H9 (cell line): Measurements from ENCODE around the gene BTBD6. TPM values are rescaled to one million over a fixed set of nuclear protein-coding genes. Genes with fewer than 3 reads are reported as not detected.

ENCODE experiments used
- DNase-seq: peaks from one replicate; pipeline ENCODE4 v3.0.0-alpha.2; 2017
- H2AFZ ChIP-seq: one replicate; pipeline ENCODE4 v1.6.1; 2013; ENCODE audit warnings: mild to moderate bottlenecking, low read length, control low read depth, moderate library complexity
- H2AK5ac ChIP-seq: 2 replicates; pipeline ENCODE4 v1.6.1; 2013; ENCODE audit warnings: low read length, control low read depth, mixed read lengths; ENCODE audit not compliant: insufficient read length
- H2BK120ac ChIP-seq: one replicate; pipeline ENCODE4 v1.6.1; 2013; ENCODE audit warnings: low read depth, mild to moderate bottlenecking, low read length, control low read depth, inconsistent platforms; ENCODE audit not compliant: poor library complexity, severe bottlenecking
- H2BK12ac ChIP-seq: 2 replicates; pipeline ENCODE4 v1.6.1; 2013; ENCODE audit warnings: low read length, control low read depth, mixed read lengths, low read depth; ENCODE audit not compliant: insufficient read length
- H2BK15ac ChIP-seq: 2 replicates; pipeline ENCODE4 v1.6.1; 2013; ENCODE audit warnings: low read depth, low read length, control low read depth
- H2BK20ac ChIP-seq: one replicate; pipeline ENCODE4 v1.6.1; 2013; ENCODE audit warnings: low read depth, mild to moderate bottlenecking, low read length, control low read depth, inconsistent platforms; ENCODE audit not compliant: poor library complexity, severe bottlenecking
- H2BK5ac ChIP-seq: 2 replicates; pipeline ENCODE4 v1.6.1; 2013; ENCODE audit warnings: low read length, control low read depth, mixed read lengths; ENCODE audit not compliant: insufficient read length
- H3K14ac ChIP-seq: 2 replicates; pipeline ENCODE4 v1.6.1; 2013; ENCODE audit warnings: low read length, control low read depth; ENCODE audit not compliant: insufficient read depth
- H3K18ac ChIP-seq: 2 replicates; pipeline ENCODE4 v1.6.1; 2013; ENCODE audit warnings: low read depth, mild to moderate bottlenecking, mixed read lengths, low read length, control low read depth; ENCODE audit not compliant: insufficient read length
- H3K23ac ChIP-seq: 2 replicates; pipeline ENCODE4 v1.6.1; 2013; ENCODE audit warnings: low read length, control low read depth, mixed read lengths, low read depth; ENCODE audit not compliant: insufficient read length
- H3K23me2 ChIP-seq: 2 replicates; pipeline ENCODE4 v1.6.1; 2013; ENCODE audit warnings: low read depth, mild to moderate bottlenecking, mixed read lengths, low read length, control low read depth; ENCODE audit not compliant: insufficient read length, poor library complexity, severe bottlenecking
- H3K27ac ChIP-seq: 2 replicates; pipeline ENCODE4 v1.5.1; 2013; ENCODE audit warnings: low read length, control low read depth, mixed read lengths, low read depth; ENCODE audit not compliant: insufficient read length
- H3K27me3 ChIP-seq: 2 replicates; pipeline ENCODE4 v1.6.1; 2013; ENCODE audit warnings: low read length, control low read depth, inconsistent platforms; ENCODE audit not compliant: insufficient read depth
- H3K4ac ChIP-seq: 2 replicates; pipeline ENCODE4 v1.6.1; 2013; ENCODE audit warnings: low read depth, mild to moderate bottlenecking, control low read depth, inconsistent platforms, low read length, moderate library complexity
- H3K4me1 ChIP-seq: 2 replicates; pipeline ENCODE4 v1.6.1; 2013; ENCODE audit warnings: low read length, control low read depth, inconsistent platforms; ENCODE audit not compliant: insufficient read depth
- H3K4me2 ChIP-seq: 2 replicates; pipeline ENCODE4 v1.6.1; 2013; ENCODE audit warnings: low read length, control low read depth, mixed read lengths; ENCODE audit not compliant: insufficient read length, insufficient read depth
- H3K56ac ChIP-seq: 2 replicates; pipeline ENCODE4 v1.6.1; 2013; ENCODE audit warnings: low read depth, mild to moderate bottlenecking, mixed read lengths, low read length, control low read depth; ENCODE audit not compliant: insufficient read length
- H3K79me1 ChIP-seq: 2 replicates; pipeline ENCODE4 v1.6.1; 2013; ENCODE audit warnings: low read depth, mild to moderate bottlenecking, moderate library complexity, low read length, control low read depth, inconsistent platforms; ENCODE audit not compliant: insufficient read depth, poor library complexity, severe bottlenecking
- H3K79me2 ChIP-seq: 2 replicates; pipeline ENCODE4 v1.6.1; 2013; ENCODE audit warnings: low read length, control low read depth, inconsistent platforms; ENCODE audit not compliant: insufficient read depth
- H3K9ac ChIP-seq: 2 replicates; pipeline ENCODE4 v1.6.1; 2013; ENCODE audit warnings: low read length, control low read depth, mixed read lengths; ENCODE audit not compliant: insufficient read length; ENCODE audit errors: extremely low read depth
- H3K9me3 ChIP-seq: one replicate; pipeline ENCODE4 v1.6.1; 2013; ENCODE audit warnings: low read depth, low read length, inconsistent platforms; ENCODE audit not compliant: control insufficient read depth
- H3T11ph ChIP-seq: one replicate; pipeline ENCODE4 v1.6.1; 2013; ENCODE audit warnings: mild to moderate bottlenecking, low read length, control low read depth, inconsistent platforms
- H4K20me1 ChIP-seq: one replicate; pipeline ENCODE4 v1.6.1; 2013; ENCODE audit not compliant: control insufficient read depth, insufficient read length, insufficient read depth
- H4K5ac ChIP-seq: 2 replicates; pipeline ENCODE4 v1.6.1; 2013; ENCODE audit warnings: low read depth, mild to moderate bottlenecking, mixed read lengths, low read length, control low read depth; ENCODE audit not compliant: insufficient read length
- H4K8ac ChIP-seq: replicated peaks from 2 replicates; pipeline ENCODE4 v1.6.1; 2013; ENCODE audit warnings: low read length, control low read depth, mixed read lengths, low read depth; ENCODE audit not compliant: insufficient read length
- H4K91ac ChIP-seq: 2 replicates; pipeline ENCODE4 v1.6.1; 2013; ENCODE audit warnings: low read depth, mild to moderate bottlenecking, moderate library complexity, mixed read lengths, low read length, control low read depth; ENCODE audit not compliant: insufficient read length
- H3K27ac Mint-ChIP-seq, 3 experiments: 2 replicates in 2 of 3; 3 replicates in 1 of 3; pipeline ENCODE4 v1.8.0; 2020 to 2021; ENCODE audit warnings: mixed read lengths in 3 of 3, mild to moderate bottlenecking in 1 of 3, moderate library complexity in 1 of 3
- H3K27me3 Mint-ChIP-seq: 2 replicates; pipeline ENCODE4 v1.8.0; 2021; ENCODE audit warnings: low read depth, mild to moderate bottlenecking, moderate library complexity, mixed read lengths
- H3K36me3 Mint-ChIP-seq, 3 experiments: 2 replicates in 2 of 3; 3 replicates in 1 of 3; pipeline ENCODE4 v1.8.0; 2020 to 2021; ENCODE audit warnings: low read depth in 3 of 3, mixed read lengths in 3 of 3; ENCODE audit not compliant: insufficient read depth in 1 of 3
- H3K4me1 Mint-ChIP-seq, 2 experiments: 2 replicates each; pipeline ENCODE4 v1.8.0; 2020; ENCODE audit warnings: mixed read lengths in 2 of 2
- H3K4me3 Mint-ChIP-seq, 2 experiments: 2 replicates in 1 of 2; 3 replicates in 1 of 2; pipeline ENCODE4 v1.8.0; 2020 to 2021; ENCODE audit warnings: mild to moderate bottlenecking in 2 of 2, mixed read lengths in 2 of 2, moderate library complexity in 1 of 2
- H3K9me3 Mint-ChIP-seq, 2 experiments: 2 replicates in 1 of 2; 3 replicates in 1 of 2; pipeline ENCODE4 v1.8.0; 2020; ENCODE audit warnings: mild to moderate bottlenecking in 2 of 2, mixed read lengths in 2 of 2, moderate library complexity in 1 of 2
- CTCF ChIP-seq: fragments of 200-600 bp; sonication (generic); conservative IDR thresholded peaks from 3 replicates; pipeline ENCODE4 v1.8.0; 2021; ENCODE audit warnings: antibody characterized with exemption, mild to moderate bottlenecking
- WGBS: extraction: QIAGEN DNeasy Blood & Tissue Kit; methylation state at CpG from one replicate; pipeline ENCODE4 v1.1.7; 2013; ENCODE audit warnings: missing lambda C conversion rate, low lambda C conversion rate, mixed read lengths; ENCODE audit not compliant: insufficient read length; ENCODE audit errors: extremely low coverage; 5-methylcytosine and 5-hydroxymethylcytosine counted together
- total RNA-seq: library from RNA; stranded (reverse); gene quantifications from 2 replicates; pipeline ENCODE4 v1.2.1, GENCODE V29; 2021

BTBD6 gene
- total RNA-seq, 1 experiment from 2014 or later, result 23.3 TPM

GRCh38 chr14:105261781-105262180, 13.4 kb downstream of the BTBD6 start:
- no peaks in the 10 kb centered on the region for H3K4me1 Mint-ChIP-seq
- DNase-seq, result peak; percentile 17
- Histone ChIP-seq H3K27ac (no peak overlapping the region), H3K56ac (no peak overlapping the region), H3K9ac (no peak overlapping the region), H3K14ac (no peak overlapping the region; the same call in 1 of the 2 replicates), H2AFZ (no peak overlapping the region), H2BK15ac (no peak overlapping the region), H3K79me2 (no peaks in the 10 kb centered on the region), H3K9me3 (no peaks in the 10 kb centered on the region), H2AK5ac (no peak overlapping the region), H3K4me1 (no peaks in the 10 kb centered on the region), H4K20me1 (no peaks in the 10 kb centered on the region), H4K5ac (no peak overlapping the region), H3K4me2 (no peak overlapping the region), H3K79me1 (no peaks in the 10 kb centered on the region), H4K91ac (no peak overlapping the region), H2BK12ac (no peak overlapping the region), H3K23ac (no peak overlapping the region), H3K4ac (no peak overlapping the region), H3K23me2 (no peaks in the 10 kb centered on the region), H3K27me3 (no peaks in the 10 kb centered on the region), H3K18ac (no peak overlapping the region), H2BK5ac (no peak overlapping the region), H2BK20ac (no peak overlapping the region), H3T11ph (no peak overlapping the region), H2BK120ac (no peak overlapping the region), H4K8ac (no peak overlapping the region)
- WGBS, result no CpG with 5 or more reads among the region's 20 CpGs
- H3K27ac Mint-ChIP-seq, result no peak overlapping the region
- no peak for TF ChIP-seq CTCF
- H3K36me3 Mint-ChIP-seq, result peaks cover 2 to 5% (median 4%) of the 10 kb centered on the region in 3 experiments; a peak in 4 of 7 replicates
- no peaks in the 10 kb centered on the region for H3K27me3 Mint-ChIP-seq
- H3K4me3 Mint-ChIP-seq, result no peak overlapping the region
- H3K9me3 Mint-ChIP-seq, result no peaks in the 10 kb centered on the region
